Measurements from ENCODE around the gene TCEA2.

TCEA2 gene

DNA sequence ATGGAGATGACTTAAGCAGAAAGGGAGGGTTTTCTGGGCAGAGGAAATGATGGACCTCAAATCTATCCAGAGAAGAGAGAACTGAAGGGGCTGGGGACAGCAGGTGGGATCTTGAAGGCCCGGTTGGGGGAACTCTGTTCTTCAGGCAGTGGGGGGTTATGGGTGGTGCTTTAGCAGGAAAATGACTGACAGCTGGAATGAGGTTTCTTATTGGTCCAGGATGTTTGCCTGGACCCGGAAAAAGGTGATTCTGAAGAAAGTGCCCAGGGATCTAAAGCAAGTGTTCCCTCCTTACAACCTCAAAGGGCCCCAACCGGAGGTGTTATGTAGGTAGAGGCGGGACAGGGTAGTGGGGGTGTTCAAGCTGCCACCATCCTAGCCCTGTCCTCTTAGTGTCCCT, 32.5 kb downstream of the TCEA2 start:
- no peak for DNase-seq (ENCODE audit: low spot score)

DNA sequence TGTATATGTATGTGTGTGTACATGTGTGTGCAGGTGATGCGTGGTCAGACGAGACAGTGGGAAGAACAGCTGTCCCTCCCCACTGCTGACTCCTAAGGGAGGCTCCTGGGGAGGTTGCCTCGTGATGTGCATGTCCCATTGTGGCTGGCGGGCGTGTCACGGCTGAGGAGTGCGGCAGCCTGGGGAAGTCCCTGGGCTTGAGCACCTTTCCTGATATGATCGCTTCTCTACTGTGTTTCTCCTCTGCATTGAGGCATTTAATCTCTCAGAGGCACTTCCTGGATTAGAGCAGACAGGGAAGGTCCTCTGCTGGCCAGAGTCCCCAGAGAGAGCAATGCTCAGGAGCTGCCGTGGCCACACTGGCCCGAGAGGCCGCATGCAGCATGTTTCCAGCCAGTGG, 32.9 kb downstream of the TCEA2 start:
- no peak for DNase-seq (ENCODE audit: low spot score)

DNA sequence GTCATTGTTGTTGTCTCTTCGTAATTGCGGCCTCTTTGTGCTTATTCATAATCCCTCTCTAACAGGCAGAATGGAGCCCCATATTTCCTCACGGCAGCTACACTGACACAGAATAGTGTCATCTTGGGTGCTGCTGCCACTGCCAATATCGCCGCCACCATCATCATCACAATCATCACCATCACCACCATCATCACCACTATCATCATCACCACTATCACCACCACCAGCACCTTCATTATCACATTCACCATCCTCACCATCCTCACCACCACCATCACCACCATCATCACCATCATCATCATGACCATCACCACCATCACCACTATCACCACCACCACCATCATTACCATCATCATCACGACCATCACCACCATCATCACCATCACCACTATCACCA, 33.5 kb downstream of the TCEA2 start:
- no peak for DNase-seq (ENCODE audit: low spot score)

DNA sequence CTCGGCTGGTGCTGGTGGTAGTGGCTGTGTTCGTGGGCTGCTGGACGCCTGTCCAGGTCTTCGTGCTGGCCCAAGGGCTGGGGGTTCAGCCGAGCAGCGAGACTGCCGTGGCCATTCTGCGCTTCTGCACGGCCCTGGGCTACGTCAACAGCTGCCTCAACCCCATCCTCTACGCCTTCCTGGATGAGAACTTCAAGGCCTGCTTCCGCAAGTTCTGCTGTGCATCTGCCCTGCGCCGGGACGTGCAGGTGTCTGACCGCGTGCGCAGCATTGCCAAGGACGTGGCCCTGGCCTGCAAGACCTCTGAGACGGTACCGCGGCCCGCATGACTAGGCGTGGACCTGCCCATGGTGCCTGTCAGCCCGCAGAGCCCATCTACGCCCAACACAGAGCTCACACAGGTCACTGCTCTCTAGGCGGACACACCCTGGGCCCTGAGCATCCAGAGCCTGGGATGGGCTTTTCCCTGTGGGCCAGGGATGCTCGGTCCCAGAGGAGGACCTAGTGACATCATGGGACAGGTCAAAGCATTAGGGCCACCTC, 35.5 kb downstream of the TCEA2 start:
- no peak for DNase-seq (ENCODE audit: low spot score)

DNA sequence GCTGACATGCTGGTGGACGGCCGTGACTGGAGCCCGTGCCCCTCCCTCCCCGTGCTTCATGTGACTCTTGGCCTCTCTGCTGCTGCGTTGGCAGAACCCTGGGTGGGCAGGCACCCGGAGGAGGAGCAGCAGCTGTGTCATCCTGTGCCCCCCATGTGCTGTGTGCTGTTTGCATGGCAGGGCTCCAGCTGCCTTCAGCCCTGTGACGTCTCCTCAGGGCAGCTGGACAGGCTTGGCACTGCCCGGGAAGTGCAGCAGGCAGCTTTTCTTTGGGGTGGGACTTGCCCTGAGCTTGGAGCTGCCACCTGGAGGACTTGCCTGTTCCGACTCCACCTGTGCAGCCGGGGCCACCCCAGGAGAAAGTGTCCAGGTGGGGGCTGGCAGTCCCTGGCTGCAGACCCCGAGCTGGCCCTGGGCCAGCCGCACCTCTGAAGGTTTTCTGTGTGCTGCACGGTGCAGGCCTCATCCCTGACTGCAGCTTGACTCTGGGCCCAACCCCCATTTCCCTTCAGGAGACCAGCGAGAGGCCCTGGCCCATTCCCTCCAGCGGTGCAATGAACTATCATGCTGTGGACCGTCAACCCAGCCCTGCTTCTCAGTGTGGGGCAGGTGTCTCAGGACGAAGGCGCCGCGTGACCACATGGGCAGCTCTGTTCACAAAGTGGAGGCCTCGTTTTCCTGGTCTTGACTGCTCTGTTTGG, 36.2 kb downstream of the TCEA2 start:
- DNase-seq (ENCODE audit: low spot score): no peak

DNA sequence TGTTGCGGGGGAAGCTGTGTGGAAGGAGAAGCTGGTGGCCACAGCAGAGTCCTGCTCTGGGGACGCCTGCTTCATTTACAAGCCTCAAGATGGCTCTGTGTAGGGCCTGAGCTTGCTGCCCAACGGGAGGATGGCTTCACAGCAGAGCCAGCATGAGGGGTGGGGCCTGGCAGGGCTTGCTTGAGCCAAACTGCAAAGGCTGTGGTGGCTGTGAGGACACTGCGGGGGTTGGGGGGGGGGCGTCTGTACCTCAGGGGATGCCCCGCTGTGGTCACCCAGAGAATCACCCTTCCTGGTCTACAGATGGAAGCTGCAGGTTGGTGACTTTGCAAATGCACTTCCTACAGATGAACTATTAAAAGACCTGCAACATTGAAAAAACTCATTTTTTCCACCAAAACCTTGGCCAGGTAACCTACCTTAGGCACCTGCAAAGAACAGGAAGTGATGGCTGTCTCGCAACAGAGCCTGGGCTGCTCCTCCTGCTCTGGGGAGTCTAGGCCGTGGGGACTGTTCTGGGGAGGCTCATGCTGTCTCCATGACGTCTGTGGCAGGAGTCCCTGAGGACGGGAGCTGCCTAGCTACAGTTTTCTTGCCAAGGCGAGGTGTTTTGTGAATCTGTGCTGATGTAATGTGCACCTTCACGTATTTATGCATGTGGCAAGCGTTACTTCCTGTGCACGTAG, 37.0 kb downstream of the TCEA2 start:
- no peak for DNase-seq (ENCODE audit: low spot score)

DNA sequence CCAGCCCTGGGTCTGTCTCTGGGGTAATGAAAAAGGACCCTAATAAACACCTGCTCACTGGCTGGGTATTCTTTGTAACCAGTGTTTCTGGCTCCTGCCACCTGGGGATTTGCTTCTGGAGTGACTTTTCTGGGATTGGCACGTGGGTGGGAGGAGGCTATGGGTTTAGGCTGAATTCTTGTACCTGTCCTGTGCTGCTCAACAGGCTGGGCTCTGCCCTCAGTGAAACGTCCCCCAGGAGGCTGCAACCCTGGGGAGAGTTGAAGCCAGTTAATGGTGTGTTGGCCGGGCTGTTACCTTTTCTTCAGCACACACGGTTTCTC, 37.5 kb downstream of the TCEA2 start:
- no peak for DNase-seq (ENCODE audit: low spot score)

DNA sequence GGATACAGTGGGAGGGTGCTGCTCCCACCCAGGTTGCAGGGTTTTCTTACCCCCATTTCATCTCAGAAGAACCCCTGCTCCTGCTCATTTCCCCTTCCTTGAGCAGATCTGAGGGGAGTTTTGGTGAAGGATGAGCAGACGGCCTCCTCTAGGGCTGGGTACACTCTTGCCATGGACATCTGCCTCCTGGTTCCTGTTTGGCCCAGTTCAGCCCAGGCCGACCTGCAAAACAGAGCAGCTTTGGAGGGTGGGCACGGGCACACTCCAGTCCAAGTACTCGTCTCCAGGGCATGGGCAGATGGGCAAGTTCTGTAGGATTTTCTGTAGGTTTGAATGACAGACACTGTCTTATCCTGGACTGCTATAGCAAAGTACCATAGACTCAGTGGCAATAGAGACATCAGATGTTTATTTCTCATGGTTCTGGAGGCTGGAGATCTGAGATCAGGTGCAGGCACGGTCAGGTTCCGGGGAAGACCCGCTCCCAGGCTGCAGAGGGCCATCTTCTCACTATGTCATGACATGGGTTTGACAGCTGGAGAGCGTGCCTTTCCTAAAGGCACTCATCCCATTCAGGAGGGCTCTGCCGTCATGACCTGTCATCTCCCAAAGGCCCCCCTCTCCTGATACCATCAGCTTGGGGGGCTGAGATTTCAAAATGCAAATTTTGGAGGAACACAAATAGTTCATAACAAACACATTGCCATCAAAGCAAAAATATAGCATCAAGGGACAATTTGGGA, 38.1 kb downstream of the TCEA2 start:
- DNase-seq (ENCODE audit: low spot score): no peak

DNA sequence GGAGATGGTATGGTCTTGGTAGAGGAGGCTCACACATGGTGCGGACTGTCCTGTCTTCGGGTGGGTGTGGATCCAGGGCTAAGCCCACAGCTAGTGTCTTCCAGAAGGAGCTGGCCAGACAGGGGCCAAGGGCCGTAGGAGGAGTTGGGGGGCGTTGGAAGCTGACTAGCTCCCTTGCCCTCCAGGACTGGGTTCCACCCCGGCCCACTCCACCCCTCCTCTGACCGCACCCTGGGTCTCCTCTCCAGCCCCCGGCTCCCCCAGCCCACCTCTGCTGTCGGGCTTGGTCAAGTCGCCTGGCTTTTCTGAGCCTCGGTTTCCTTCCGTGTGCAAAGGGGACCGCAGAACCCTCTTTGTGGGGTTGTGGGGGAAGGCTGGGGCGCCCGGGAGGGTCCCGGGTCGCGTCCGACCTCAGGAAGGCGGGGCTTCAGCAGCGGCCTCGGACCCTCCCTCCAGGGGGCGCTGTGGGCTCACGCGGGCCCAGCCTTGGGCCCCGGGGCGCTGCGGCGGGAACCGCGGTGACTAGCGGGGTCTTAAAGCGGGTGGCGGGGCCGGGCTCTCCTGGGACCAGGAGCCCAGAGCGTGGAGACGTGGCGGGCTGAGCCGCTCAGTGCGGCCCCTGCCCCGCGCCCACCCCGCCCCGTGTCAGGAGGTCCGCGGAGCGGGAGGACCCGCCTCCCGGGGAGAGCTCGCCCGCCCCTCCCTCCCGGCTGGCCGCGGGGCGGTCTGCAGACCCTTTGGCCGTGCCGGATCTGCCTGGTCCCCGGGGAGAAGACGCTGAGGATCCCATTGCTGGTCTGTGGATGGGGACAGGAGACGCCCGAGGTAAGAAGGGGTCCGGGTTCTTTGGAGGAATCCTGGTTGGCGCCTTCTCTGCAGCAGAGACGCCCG, 39.0 kb downstream of the TCEA2 start:
- peak; percentile 57 for DNase-seq (ENCODE audit: low spot score)

DNA sequence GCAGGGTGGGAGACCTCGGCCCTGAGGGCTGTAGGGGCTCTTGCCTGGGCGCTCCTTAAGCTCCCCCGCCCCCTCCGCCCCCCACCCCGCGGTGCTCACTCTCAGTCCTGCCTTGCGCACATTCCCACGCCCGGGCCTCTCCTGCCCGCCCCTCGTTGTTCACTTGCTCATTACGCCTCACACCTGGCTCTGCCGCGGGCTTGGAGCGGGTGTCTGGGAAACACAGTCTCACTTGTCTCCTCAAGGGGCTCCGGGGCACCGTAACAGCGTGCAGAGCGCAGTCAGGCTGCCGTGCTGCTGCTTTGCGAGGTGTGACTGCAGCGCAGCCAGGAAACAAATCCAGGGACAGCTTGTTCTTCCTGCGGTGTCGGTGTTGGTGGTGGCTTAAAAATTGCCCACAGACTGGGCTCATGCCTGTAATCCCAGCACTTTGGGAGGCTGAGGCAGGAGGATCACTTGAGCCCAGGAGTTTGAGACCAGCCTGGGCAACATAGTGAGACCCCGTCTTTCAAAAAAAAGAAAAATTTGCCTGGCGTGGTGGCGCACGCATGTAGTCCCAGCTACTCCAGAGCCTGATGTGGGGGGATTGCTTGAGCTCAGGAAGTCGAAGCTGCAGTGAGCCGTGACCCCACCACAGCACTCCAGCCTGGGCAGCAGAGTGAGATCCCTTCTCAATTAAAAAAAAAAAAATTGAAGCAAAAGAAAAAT, 39.8 kb downstream of the TCEA2 start:
- DNase-seq (ENCODE audit: low spot score): no peak

DNA sequence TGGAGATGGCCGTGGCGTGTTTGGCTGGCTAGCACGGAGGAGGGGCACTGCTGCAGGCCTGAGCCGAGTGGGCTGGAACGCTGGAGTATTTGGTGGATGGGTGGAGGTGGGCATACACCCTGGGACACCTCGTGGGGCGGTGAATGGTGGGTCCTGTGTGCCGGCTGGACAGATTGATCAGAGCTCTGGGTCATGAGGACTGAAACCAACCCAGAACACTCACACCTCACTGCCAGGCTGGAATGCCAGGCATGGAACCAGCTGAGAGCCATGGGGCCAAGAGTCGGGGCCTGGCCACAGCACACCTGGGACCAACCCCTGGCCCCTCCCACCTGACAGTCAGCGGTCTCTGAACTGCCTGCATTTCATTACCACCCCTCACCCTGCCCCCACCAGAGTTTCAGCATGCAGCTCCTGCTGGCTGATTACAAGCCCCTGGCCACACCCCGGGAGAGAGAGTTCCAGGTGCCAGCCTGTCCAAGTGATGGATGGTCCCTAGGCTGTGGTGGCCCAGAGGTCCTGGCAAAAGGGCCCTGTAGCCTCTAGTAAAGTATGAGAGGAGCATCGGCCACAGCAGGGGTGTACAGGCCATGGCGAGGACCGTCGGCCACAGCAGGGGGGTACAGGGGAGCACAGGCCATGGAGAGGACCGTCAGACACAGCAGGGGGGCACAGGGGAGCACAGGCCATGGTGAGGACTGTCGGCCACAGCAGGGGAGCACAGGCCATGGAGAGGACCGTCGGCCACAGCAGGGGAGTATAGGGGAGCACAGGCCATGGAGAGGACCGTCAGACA, 41.1 kb downstream of the TCEA2 start:
- no peak for DNase-seq (ENCODE audit: low spot score)

DNA sequence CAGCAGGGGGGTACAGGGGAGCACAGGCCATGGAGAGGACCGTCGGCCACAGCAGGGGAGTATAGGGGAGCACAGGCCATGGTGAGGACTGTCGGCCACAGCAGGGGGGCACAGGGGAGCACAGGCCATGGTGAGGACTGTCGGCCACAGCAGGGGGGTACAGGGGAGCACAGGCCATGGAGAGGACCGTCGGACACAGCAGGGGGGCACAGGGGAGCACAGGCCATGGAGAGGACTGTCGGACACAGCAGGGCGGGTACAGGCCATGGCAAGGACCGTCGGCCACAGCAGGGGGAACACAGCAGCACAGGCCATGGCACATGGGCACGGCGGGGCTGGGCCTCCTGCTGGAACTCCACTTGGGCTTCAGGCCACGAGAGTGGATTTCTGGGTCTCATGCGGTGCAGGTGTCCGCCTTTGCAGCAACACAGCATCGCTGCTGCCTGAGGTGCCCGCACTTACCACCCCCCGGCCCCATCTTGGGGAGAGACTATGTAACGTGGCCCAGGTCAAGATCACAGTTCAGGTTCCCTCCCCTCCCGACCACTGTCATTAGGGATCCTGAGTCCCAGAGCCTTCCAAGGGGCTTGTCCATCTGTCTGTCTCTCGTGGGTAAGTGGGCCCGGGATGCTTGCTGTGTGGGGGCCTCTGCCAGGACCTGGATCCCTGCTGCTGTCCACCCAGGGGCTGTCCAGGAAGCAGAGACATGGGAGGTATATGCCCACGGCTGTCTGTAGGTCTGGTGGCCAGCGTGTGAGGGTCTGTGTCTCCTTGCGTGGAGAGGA, 41.9 kb downstream of the TCEA2 start:
- DNase-seq (ENCODE audit: low spot score): no peak

DNA sequence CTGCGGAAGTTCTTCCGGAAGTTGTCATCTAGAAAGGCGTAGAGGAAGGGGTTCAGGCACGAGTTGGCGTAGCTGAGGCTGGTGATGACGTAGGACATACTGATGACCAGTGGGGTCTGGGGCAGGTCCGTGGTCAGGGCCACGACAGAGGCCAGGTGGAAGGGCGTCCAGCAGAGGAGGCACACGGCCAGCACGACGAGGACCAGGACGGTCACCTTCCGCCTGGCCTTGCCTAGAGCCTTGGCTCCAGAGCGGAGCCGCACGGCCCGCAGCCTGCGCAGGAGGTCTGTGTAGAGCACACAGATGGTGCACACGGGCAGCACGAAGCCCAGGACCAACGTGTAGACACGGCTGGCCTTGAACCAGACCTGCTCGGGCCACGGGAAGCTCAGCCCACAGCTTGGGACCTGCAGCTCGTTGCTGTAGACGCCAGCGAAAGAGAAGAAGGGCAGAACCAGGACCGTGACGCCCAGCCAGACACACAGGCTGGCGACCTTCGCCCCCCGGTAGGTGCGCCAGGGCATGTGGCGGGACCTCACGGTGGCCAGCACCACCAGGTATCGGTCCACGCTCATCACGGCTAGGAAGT, 42.9 kb downstream of the TCEA2 start:
- DNase-seq (ENCODE audit: low spot score): no peak

DNA sequence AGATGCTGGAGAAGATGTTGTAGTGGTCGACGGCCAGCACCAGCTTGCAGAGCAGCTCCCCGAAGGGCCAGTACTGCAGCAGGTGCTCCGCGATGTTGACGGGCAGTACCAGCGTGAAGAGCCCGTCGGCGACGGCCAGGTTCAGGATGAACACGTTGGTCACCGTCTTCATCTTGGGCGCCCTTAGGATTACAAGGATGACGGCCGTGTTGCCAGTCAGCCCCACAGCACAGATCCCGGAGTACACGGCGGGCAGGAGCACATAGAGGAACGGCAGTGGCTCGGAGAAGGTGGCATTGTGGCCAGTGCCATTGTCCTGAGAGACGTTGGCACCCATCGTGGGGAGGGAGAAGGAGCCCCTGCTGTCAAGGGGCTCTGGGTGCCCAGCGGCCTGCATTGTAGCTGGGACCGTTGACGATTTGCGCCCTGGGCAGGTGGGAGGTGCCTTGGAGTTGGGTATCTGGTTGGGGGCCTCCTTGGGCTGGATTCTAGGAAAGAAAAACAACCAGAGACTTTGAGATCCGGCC, 43.5 kb downstream of the TCEA2 start:
- no peak for DNase-seq (ENCODE audit: low spot score)

DNA sequence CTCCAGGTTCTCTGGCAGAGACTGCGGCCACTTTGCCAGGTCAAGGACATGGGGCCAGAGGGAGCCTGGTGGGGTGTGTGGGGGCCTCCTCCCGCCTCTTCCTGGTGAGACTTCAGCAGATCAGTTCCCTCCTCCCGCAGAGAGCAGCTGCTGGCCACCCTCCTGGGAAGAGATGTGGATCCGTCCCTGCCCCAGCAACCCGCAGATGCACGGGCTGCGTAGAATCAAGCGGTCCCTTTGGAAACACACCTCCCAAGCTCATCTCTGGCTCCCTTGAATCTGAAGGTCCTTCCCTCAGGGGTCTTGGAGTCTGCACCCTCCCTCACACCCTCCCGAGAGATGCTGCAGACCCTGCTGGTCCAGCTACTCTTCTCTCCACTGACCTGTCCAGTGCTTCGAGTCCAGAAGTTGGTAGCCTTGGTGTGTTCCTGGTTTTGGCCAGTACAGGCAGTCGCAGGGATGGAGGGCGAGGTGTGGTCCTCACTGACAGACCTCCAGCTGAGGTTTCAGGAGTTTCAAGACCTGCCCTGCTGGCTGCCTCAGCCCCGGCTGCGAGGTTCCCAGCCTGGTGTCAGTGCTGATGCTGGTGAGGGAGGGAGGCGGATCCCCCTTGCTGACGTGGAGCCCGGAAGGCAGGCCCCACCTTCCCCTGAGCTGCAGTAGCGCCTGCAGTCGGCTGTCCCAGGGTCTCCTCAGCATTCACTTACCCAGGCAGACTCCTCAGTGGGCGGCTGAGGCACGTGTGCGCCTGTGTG, 44.2 kb downstream of the TCEA2 start, which contains the start of gene NPBWR2:
NPBWR2 (minus strand) TSS at position 585 of the 755 bp plus-strand sequence. CDS start 734 bp downstream, outside the sequence.
- no peak for DNase-seq (ENCODE audit: low spot score)

DNA sequence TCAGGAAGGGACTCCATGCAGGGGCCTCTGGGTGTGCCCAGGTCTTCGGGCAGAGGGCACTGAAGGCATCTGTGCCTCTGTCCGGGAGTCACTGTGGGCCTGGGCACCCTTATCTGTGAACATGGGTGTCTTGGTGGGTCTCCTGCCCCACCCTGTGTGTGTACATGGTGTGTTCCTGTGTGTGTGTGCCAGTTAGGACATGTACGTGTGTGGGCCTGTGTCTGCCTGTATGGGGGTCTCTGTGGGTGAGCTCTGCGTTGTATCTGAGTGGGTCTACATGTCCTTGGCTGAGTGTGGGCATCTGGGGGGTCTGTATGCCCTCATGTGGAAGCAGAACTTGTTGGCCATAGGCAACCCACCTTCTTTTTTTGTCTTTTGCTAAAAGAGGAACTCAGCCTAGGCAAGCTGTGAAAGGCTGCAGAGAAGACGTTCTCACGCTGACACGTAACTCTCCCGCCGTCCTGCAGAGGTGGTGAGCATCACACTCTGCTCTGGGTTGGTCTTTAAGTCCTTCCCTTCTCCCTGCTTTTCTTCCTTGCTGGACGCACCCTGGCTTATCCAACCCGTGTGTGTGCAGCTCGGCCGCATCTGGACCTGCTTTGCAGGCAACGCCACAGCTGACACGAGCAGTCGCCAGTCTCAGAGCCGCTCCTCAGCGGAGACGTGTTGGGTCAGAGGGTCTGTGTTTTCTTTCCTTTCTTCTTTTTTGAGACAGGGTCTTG, 44.9 kb downstream of the TCEA2 start:
- no peak for DNase-seq (ENCODE audit: low spot score)
